ENCODE results near the gene BMERB1.

Gene BMERB1

DNA sequence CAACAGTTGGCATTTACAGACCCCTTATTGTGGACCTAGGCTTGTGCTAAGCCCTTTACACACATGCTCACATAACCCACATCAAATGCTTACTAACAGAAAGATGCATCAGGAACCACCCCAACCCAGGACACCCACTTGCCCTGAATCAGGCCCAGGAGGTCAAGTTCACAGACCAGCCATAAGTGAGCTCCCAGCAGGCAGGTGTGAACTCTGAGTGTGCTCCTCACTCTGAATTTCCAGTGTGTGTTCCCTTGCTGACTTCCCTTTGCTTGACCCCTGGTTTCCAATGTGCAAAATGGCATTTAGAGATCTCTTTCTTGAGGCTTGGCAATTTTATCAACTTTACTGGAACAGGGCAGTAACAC, 87.0 kb downstream of the BMERB1 start:
- DNase-seq, result no peak
- H3K27ac ChIP-seq (ENCODE audit: insufficient read depth in 1 of 2, low read depth in 1 of 2, low read length in 2 of 2, poor library complexity in 1 of 2, severe bottlenecking in 2 of 2), result no peak overlapping the region
- H3K36me3 ChIP-seq (ENCODE audit: control insufficient read depth in 4 of 4, insufficient read depth in 4 of 4, low read length in 3 of 4), result peaks cover 0 to 5% (median 0%) of the 10 kb centered on the region in 4 experiments
- POLR2A ChIA-PET, result no interaction called here
- H3K27me3 ChIP-seq (replicated peaks in 2 of 5; ENCODE audit: control insufficient read depth in 4 of 5, insufficient read depth in 5 of 5, low read length in 4 of 5), result no peaks in the 10 kb centered on the region
- peaks cover 0 to 26% (median 15%) of the 10 kb centered on the region in 4 experiments for H3K4me1 ChIP-seq (ENCODE audit: control extremely low read depth in 1 of 4, control insufficient read depth in 4 of 4, insufficient read depth in 4 of 4, low read length in 3 of 4)
- H3K4me3 ChIP-seq (ENCODE audit: control insufficient read depth in 1 of 7, extremely low read depth in 1 of 7, insufficient read depth in 4 of 7, low read depth in 2 of 7, low read length in 6 of 7), result no peak overlapping the region
- CTCF ChIA-PET, result no interaction called here
- no peaks in the 10 kb centered on the region for H3K9me3 ChIP-seq (ENCODE audit: control extremely low read depth in 1 of 5, control insufficient read depth in 4 of 5, insufficient read depth in 2 of 5, low read depth in 1 of 5, low read length in 4 of 5)

- no peak overlapping the region for H3K4me3 ChIP-seq (ENCODE audit: control insufficient read depth in 1 of 7, extremely low read depth in 1 of 7, insufficient read depth in 4 of 7, low read depth in 2 of 7, low read length in 6 of 7)
- CTCF ChIA-PET, result no interaction called here
- no peaks in the 10 kb centered on the region for H3K9me3 ChIP-seq (ENCODE audit: control extremely low read depth in 1 of 5, control insufficient read depth in 4 of 5, insufficient read depth in 2 of 5, low read depth in 1 of 5, low read length in 4 of 5)
- 83% methylated on average over 9 of the region's 10 CpGs for WGBS (ENCODE audit: insufficient coverage)
- no peaks in the 10 kb centered on the region for H3K27me3 ChIP-seq (replicated peaks in 2 of 5; ENCODE audit: control insufficient read depth in 4 of 5, insufficient read depth in 5 of 5, low read length in 4 of 5)
- POLR2A ChIA-PET, result no interaction called here
- H3K27ac ChIP-seq (ENCODE audit: insufficient read depth in 1 of 2, low read depth in 1 of 2, low read length in 2 of 2, poor library complexity in 1 of 2, severe bottlenecking in 2 of 2), result peak overlapping the region in 1 of 2 experiments; percentile 22
- H3K36me3 ChIP-seq (ENCODE audit: control insufficient read depth in 4 of 4, insufficient read depth in 4 of 4, low read length in 3 of 4), result peaks cover 0 to 2% (median 0%) of the 10 kb centered on the region in 4 experiments
- DNase-seq, result peak; percentile 75 to 87 (median 79)
- H3K4me1 ChIP-seq (ENCODE audit: control extremely low read depth in 1 of 4, control insufficient read depth in 4 of 4, insufficient read depth in 4 of 4, low read length in 3 of 4), result peaks cover 0 to 26% (median 15%) of the 10 kb centered on the region in 4 experiments
Measured at GRCh38 chr16:15521758-15522509, 87.5 kb downstream of the BMERB1 start.

DNA sequence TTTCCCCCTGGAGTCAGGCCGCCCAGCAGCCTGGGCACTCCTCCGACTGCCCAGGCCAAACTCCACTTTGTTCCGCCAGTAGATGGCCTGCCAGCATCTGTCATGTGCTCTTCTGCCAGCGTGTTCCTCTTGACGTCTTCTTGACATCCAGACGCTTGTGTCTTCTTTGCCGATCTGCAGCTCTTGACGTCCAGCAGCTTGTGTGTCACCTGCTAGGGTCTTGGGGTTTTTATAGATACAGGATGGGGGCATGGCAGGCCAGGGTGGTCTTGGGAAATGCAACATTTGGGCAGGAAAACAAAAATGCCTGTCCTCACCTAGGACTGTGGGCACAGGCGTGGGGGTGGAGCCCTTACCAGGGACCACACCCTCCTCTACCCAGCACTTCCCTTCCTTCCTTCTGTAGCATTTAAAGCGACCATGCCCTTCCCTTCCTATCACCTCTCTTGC, 88.7 kb downstream of the BMERB1 start:
- 88% methylated on average over 8 of the region's 10 CpGs for WGBS (ENCODE audit: insufficient coverage)
- H3K4me3 ChIP-seq (ENCODE audit: control insufficient read depth in 1 of 7, extremely low read depth in 1 of 7, insufficient read depth in 4 of 7, low read depth in 2 of 7, low read length in 6 of 7), result no peak overlapping the region
- H3K27ac ChIP-seq (ENCODE audit: insufficient read depth in 1 of 2, low read depth in 1 of 2, low read length in 2 of 2, poor library complexity in 1 of 2, severe bottlenecking in 2 of 2), result no peak overlapping the region
- no peaks in the 10 kb centered on the region for H3K36me3 ChIP-seq (ENCODE audit: control insufficient read depth in 4 of 4, insufficient read depth in 4 of 4, low read length in 3 of 4)
- ChIA-PET CTCF (no interaction called here), POLR2A (no interaction called here)
- H3K27me3 ChIP-seq (replicated peaks in 2 of 5; ENCODE audit: control insufficient read depth in 4 of 5, insufficient read depth in 5 of 5, low read length in 4 of 5), result no peaks in the 10 kb centered on the region
- no peaks in the 10 kb centered on the region for H3K9me3 ChIP-seq (ENCODE audit: control extremely low read depth in 1 of 5, control insufficient read depth in 4 of 5, insufficient read depth in 2 of 5, low read depth in 1 of 5, low read length in 4 of 5)
- peaks cover 0 to 26% (median 15%) of the 10 kb centered on the region in 4 experiments for H3K4me1 ChIP-seq (ENCODE audit: control extremely low read depth in 1 of 4, control insufficient read depth in 4 of 4, insufficient read depth in 4 of 4, low read length in 3 of 4)
- no peak for DNase-seq

- no peak for DNase-seq
- POLR2A ChIA-PET, result no interaction called here
Measured at GRCh38 chr16:15523939-15524338, 89.6 kb downstream of the BMERB1 start.

DNA sequence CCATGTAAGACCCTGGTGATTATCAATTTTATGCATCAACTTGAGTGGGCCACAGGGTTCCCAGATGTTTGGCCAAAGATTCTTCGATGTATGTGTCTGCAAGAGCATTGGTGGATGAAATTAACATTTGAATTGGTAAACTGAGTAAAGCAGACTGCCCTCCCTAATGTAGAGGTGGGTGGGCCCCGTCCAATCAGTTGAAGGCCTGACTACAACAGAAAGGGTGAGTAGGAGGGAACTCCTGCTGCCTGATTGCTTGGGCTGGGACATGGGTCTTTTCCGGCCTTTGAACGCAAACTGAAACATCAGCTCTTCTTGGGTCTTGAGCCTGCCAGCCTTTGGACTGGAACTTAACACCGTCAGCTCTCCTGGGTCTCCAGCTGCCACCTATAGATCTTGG, 90.6 kb downstream of the BMERB1 start:
- no peak overlapping the region for H3K27ac ChIP-seq (ENCODE audit: insufficient read depth in 1 of 2, low read depth in 1 of 2, low read length in 2 of 2, poor library complexity in 1 of 2, severe bottlenecking in 2 of 2)
- POLR2A ChIA-PET, result no interaction called here

More at GRCh38 chr16:15523939-15524338, 89.6 kb downstream of the BMERB1 start:
- 98% methylated on average over 4 of the region's 4 CpGs for WGBS (ENCODE audit: insufficient coverage)
- Histone ChIP-seq H3K36me3 (ENCODE audit: control insufficient read depth in 4 of 4, insufficient read depth in 4 of 4, low read length in 3 of 4) (no peaks in the 10 kb centered on the region), H3K27ac (ENCODE audit: insufficient read depth in 1 of 2, low read depth in 1 of 2, low read length in 2 of 2, poor library complexity in 1 of 2, severe bottlenecking in 2 of 2) (no peak overlapping the region), H3K9me3 (ENCODE audit: control extremely low read depth in 1 of 5, control insufficient read depth in 4 of 5, insufficient read depth in 2 of 5, low read depth in 1 of 5, low read length in 4 of 5) (no peaks in the 10 kb centered on the region), H3K4me3 (ENCODE audit: control insufficient read depth in 1 of 7, extremely low read depth in 1 of 7, insufficient read depth in 4 of 7, low read depth in 2 of 7, low read length in 6 of 7) (no peak overlapping the region), H3K4me1 (ENCODE audit: control extremely low read depth in 1 of 4, control insufficient read depth in 4 of 4, insufficient read depth in 4 of 4, low read length in 3 of 4) (peaks cover 0 to 26% (median 15%) of the 10 kb centered on the region in 4 experiments), H3K27me3 (replicated peaks in 2 of 5; ENCODE audit: control insufficient read depth in 4 of 5, insufficient read depth in 5 of 5, low read length in 4 of 5) (no peaks in the 10 kb centered on the region)
- CTCF ChIA-PET, result no interaction called here

DNA sequence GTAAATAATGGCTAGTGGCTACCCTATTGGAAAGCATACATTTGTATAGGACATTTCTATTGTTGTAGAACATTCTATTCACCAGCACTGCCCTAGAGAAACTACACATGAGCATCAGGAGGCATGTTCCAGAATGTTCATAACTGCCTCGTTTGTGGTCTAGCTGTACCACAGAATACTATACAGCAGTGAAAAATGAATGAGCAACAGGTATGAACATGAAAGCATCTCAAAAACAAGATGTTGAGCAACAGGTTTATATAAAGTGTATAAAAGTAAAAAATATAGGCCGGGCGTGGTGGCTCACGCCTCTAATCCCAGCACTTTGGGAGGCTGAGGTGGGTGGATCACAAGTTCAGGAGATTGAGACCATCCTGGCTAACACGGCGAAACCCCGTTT, 91.7 kb downstream of the BMERB1 start:
- Histone ChIP-seq H3K27me3 (replicated peaks in 2 of 5; ENCODE audit: control insufficient read depth in 4 of 5, insufficient read depth in 5 of 5, low read length in 4 of 5) (no peaks in the 10 kb centered on the region), H3K4me3 (ENCODE audit: control insufficient read depth in 1 of 7, extremely low read depth in 1 of 7, insufficient read depth in 4 of 7, low read depth in 2 of 7, low read length in 6 of 7) (no peak overlapping the region), H3K9me3 (ENCODE audit: control extremely low read depth in 1 of 5, control insufficient read depth in 4 of 5, insufficient read depth in 2 of 5, low read depth in 1 of 5, low read length in 4 of 5) (no peaks in the 10 kb centered on the region), H3K4me1 (ENCODE audit: control extremely low read depth in 1 of 4, control insufficient read depth in 4 of 4, insufficient read depth in 4 of 4, low read length in 3 of 4) (peaks cover 0 to 12% (median 4%) of the 10 kb centered on the region in 4 experiments), H3K36me3 (ENCODE audit: control insufficient read depth in 4 of 4, insufficient read depth in 4 of 4, low read length in 3 of 4) (no peaks in the 10 kb centered on the region), H3K27ac (ENCODE audit: insufficient read depth in 1 of 2, low read depth in 1 of 2, low read length in 2 of 2, poor library complexity in 1 of 2, severe bottlenecking in 2 of 2) (no peak overlapping the region)
- DNase-seq, result no peak
- CTCF ChIA-PET, result no interaction called here
- POLR2A ChIA-PET, result no interaction called here
- WGBS (ENCODE audit: insufficient coverage), result 100% methylated on average over 3 of the region's 7 CpGs

More for the DNA sequence above, 90.6 kb downstream of the BMERB1 start:
- 96% methylated on average over 4 of the region's 5 CpGs for WGBS (ENCODE audit: insufficient coverage)
- no peaks in the 10 kb centered on the region for H3K27me3 ChIP-seq (replicated peaks in 2 of 5; ENCODE audit: control insufficient read depth in 4 of 5, insufficient read depth in 5 of 5, low read length in 4 of 5)
- no peaks in the 10 kb centered on the region for H3K9me3 ChIP-seq (ENCODE audit: control extremely low read depth in 1 of 5, control insufficient read depth in 4 of 5, insufficient read depth in 2 of 5, low read depth in 1 of 5, low read length in 4 of 5)
- H3K4me1 ChIP-seq (ENCODE audit: control extremely low read depth in 1 of 4, control insufficient read depth in 4 of 4, insufficient read depth in 4 of 4, low read length in 3 of 4), result peaks cover 0 to 23% (median 13%) of the 10 kb centered on the region in 4 experiments
- no peak overlapping the region for H3K4me3 ChIP-seq (ENCODE audit: control insufficient read depth in 1 of 7, extremely low read depth in 1 of 7, insufficient read depth in 4 of 7, low read depth in 2 of 7, low read length in 6 of 7)
- H3K36me3 ChIP-seq (ENCODE audit: control insufficient read depth in 4 of 4, insufficient read depth in 4 of 4, low read length in 3 of 4), result no peaks in the 10 kb centered on the region
- no peak for DNase-seq
- CTCF ChIA-PET, result no interaction called here

DNA sequence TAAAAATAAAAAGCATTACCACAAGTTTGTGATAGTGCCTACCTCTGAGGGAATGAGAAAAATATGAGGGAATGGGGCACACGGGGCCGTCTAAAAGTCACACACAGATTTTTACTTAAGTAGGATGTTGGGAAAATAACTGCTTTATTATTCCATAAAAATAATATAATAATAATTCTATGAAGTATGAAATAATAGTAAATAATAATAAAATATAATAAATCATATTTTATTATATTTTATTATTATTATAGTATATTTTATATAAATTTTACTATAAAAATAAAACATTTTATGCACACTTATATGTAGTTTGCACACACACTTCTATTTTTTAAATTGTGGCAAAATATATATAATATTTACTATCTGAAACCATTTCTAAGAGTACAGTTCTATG, 92.3 kb downstream of the BMERB1 start:
- H3K27me3 ChIP-seq (replicated peaks in 2 of 5; ENCODE audit: control insufficient read depth in 4 of 5, insufficient read depth in 5 of 5, low read length in 4 of 5), result no peaks in the 10 kb centered on the region
- no peaks in the 10 kb centered on the region for H3K36me3 ChIP-seq (ENCODE audit: control insufficient read depth in 4 of 4, insufficient read depth in 4 of 4, low read length in 3 of 4)
- H3K4me1 ChIP-seq (ENCODE audit: control extremely low read depth in 1 of 4, control insufficient read depth in 4 of 4, insufficient read depth in 4 of 4, low read length in 3 of 4), result peaks cover 0 to 8% (median 0%) of the 10 kb centered on the region in 4 experiments
- POLR2A ChIA-PET, result no interaction called here
- H3K27ac ChIP-seq (ENCODE audit: insufficient read depth in 1 of 2, low read depth in 1 of 2, low read length in 2 of 2, poor library complexity in 1 of 2, severe bottlenecking in 2 of 2), result no peak overlapping the region
- WGBS (ENCODE audit: insufficient coverage), result no CpG with 5 or more reads among the region's 2 CpGs
- no peak for DNase-seq
- H3K4me3 ChIP-seq (ENCODE audit: control insufficient read depth in 1 of 7, extremely low read depth in 1 of 7, insufficient read depth in 4 of 7, low read depth in 2 of 7, low read length in 6 of 7), result no peak overlapping the region
- H3K9me3 ChIP-seq (ENCODE audit: control extremely low read depth in 1 of 5, control insufficient read depth in 4 of 5, insufficient read depth in 2 of 5, low read depth in 1 of 5, low read length in 4 of 5), result no peaks in the 10 kb centered on the region
- CTCF ChIA-PET, result interaction anchor here (1.1 kb wide), 1 partner anchor 10 kb away, joined by 3 read pairs; no protein-coding TSS in a partner anchor
